Fibroblast of skin of abdomen (primary cell): ENCODE data around the gene LMAN2.
A peak's percentile ranks its signal among the peaks of the same experiment; 100 is the strongest.

Experiments used
- DNase-seq: peaks from one replicate; pipeline ENCODE4 v3.0.0-alpha.2; 2013

LMAN2 gene

DNA sequence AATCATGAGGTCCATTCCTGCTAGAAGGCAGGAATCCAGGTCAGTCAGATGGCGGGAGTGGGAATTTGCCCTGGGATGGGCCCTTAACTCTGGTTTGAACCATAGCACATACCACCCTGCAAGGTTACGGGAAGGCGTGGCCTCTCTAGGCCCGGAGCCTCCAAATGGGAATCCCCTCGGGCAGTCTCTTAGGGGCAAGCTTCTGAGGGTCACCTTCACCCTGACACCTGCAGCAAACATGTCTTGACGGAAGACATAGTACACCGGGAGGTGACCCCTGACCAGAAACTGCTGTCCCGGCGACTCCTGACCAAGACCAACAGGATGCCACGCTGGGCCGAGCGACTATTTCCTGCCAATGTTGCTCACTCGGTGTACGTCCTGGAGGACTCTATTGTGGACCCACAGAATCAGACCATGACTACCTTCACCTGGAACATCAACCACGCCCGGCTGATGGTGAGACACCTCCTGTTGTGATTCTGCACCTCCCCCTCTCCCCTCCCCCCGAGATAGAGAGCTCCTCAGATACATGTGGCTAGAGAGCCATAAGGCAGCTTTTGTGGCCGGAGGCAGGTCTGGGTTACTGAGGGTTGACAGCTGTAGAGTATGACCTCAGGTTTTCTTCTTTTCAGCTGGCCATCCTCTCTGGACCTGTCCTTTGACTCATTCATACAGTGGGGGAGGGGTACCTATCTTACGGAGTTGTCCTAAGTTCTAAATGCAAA lies 46.9 kb downstream of the LMAN2 start:
- DNase-seq: peak; percentile 39

GRCh38 chr5:177303925-177304391 lies 47.5 kb downstream of the LMAN2 start:
- DNase-seq: no peak

DNA sequence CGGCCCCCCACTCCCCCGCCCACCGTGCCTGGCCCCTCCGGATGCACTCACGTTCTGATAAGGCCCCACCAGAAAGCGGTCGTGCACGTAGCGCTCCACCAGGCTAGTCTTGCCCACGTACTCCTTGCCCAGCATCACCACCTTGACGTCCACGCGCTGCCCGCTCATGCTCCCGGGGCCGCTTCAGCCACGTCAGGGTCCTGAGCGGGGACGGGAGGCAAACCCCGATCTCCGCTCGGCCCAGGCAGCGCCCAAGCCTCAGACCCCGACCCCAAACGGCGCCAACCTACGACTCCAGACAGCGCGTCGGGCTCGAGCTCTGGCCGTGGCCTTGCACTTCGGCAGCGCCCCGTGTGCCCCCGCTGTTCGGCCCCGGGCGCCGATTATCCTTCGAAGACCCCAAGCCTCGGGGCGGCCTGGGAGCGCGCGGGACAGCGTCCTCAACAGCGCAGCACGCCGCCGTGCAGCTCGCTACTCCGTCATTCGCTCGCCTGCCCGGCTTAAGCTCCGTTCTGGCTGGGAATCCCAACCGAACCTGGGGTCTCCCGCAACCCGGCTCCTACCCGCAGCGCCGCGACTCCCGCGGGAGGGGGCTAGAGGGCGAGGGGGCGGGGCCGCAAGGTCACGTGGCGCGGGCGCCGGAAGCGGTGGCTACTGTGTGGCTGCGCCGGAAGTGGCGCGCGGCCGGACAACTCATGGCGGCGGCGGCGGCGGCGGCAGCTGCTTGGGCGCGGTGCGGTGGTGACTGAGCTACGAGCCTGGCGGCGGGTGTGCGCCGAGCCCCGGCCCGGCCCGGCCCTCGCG lies 48.1 kb downstream of the LMAN2 start, which contains the start of the genes PRELID1 and RAB24:
Gene PRELID1, plus strand, starts transcription at position 679 of the 804 bp plus-strand sequence. CDS start 187 bp downstream, outside the sequence.
Gene RAB24, minus strand, starts transcription at position 599 of the 804 bp plus-strand sequence. Its CDS starts 431 bp downstream, at position 168.
- peak; percentile 83 for DNase-seq

DNA sequence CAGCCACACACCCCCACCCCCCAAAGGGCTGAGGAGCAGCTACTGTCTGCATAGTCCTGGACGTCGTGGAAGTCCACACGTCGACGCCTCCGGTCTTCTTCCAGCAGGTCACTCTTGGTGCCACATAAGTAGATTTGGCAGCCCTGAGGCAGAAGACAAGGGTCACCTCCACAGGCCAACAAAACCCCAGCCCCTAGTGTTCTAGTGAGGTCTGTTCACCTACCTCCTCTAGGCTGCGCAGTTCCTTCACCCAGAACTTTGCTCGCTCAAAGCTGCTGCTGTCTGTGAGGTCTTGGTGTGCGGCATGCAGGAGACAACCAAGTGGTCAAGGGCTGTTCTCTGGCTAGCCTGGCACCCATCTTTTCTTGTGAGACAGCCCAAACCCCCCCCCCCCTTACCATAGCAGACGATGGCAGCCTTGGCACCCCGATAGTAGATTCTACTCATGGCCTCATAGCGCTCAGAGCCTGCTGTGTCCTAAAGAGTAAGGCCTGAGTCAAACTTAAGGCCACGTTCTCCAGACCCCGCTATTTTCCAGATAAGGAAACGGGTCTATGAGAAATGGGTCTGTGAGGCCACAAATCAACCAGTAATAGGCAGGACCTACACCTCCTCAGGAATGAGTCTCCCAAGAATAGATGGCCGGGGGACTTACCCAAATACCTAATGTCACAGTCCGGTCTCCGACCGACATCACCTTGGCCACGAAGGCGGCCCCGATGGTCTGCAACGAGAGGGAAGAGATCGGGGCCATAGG lies 48.9 kb downstream of the LMAN2 start:
- DNase-seq: peak; percentile 12

- no peak for DNase-seq
Observed at GRCh38 chr5:177301503-177302165, 49.8 kb downstream of the LMAN2 start.

DNA sequence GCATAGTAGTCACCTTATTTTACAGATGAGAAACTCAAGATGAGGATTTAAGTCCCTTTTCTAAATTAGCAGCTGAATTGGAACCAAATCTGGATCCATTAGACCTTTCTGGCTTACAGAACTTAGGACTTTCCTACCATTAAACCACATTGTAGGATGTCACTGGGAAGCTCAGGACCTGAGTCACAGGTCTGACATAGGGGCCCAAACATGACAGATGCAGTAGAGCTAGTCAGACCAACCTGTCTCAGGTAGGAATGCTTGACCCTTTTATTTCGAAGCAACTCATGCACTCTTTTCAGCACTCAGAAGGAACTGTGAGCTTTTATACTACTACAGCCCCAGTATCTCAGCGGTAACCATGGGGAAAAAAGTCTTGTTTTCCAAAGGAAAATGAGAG lies 50.5 kb downstream of the LMAN2 start:
- DNase-seq: no peak

DNA sequence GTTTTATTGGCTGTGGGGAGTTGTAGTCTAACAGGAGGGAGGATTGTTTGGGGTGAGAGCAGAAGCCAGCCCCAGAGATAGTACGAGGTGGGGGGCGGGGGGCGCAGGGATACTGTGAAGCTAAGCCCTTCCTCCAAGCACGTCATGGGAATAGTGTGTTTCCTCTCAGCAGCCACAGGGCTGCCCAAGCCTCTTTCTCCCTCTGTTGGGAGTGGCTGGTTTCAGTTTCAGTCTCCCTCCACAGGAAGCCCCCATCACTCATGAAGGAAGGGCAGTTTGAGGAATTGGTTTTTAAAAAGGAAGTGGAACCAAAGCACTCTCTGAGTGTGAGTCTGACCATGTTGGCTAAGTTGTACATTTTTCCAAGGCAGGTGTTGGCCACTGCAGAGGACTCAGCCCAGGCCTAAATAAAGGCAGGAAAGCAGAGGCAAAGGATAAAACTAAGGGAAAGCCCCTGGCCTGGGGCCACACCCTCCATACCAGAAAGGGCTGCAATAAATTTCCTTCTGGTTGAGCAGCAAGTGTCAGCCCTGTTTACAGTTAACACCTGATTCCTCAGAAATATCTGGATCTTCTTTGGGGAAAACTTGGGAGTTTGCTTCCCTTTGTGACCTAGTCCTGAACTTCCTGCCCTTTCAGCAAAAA lies 51.1 kb downstream of the LMAN2 start:
- DNase-seq: peak; percentile 67

- no peak for DNase-seq
Observed at GRCh38 chr5:177299697-177300096, 51.8 kb downstream of the LMAN2 start.

- no peak for DNase-seq
Observed at GRCh38 chr5:177297922-177298321, 53.5 kb downstream of the LMAN2 start.

GRCh38 chr5:177296581-177296980 lies 54.9 kb downstream of the LMAN2 start:
- no peak for DNase-seq

DNA sequence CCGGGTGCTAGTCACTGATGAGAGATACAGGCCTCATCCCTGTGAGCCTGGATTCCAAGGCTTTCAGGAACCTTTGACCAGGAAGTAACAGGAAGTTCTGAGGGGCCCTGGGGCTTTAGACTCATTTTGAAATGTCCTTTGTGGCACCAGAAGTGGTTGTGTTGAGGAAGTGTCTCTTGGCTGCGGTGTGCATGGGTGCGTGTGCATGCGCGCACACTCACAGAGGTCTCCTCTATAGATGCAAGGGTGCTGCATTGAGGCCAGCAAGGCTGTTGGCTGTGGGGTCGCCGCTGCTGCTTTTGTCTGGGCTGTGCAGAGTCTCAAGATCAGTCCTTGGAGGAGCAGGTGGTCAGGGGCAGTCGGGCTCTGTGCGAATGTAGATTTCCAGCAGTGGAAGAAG lies 55.5 kb downstream of the LMAN2 start:
- no peak for DNase-seq

- no peak for DNase-seq
Observed at GRCh38 chr5:177294632-177295031, 56.8 kb downstream of the LMAN2 start.

DNA sequence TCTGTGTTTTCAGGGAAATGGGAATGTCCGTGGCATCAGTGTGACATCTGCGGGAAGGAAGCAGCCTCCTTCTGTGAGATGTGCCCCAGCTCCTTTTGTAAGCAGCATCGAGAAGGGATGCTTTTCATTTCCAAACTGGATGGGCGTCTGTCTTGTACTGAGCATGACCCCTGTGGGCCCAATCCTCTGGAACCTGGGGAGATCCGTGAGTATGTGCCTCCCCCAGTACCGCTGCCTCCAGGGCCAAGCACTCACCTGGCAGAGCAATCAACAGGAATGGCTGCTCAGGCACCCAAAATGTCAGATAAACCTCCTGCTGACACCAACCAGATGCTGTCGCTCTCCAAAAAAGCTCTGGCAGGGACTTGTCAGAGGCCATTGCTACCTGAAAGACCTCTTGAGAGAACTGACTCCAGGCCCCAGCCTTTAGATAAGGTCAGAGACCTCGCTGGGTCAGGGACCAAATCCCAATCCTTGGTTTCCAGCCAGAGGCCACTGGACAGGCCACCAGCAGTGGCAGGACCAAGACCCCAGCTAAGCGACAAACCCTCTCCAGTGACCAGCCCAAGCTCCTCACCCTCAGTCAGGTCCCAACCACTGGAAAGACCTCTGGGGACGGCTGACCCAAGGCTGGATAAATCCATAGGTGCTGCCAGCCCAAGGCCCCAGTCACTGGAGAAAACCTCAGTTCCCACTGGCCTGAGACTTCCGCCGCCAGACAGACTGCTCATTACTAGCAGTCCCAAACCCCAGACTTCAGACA lies 57.5 kb downstream of the LMAN2 start:
- no peak for DNase-seq

GRCh38 chr5:177291735-177292134 lies 59.7 kb downstream of the LMAN2 start:
- DNase-seq: no peak

- no peak for DNase-seq
Observed at GRCh38 chr5:177290816-177291596, 60.5 kb downstream of the LMAN2 start.

DNA sequence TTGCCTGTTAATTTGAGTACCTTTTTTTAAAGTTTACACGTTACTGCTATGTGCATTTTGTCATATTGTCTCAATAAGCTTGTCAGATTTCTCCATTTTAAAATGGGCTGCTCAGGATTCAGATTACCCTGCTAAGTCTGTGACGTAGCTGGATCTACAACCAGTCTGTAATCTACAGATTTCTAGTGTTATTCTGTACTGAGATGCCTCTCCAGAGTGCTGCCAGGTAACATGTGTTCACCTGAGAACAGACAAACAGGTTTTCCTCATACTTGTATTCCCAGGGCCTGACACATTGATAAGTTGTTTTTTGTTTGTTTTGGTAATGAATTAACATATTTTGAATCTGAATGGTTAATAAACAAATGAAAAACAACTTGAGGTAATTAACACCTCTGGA lies 63.3 kb downstream of the LMAN2 start:
- no peak for DNase-seq
